SK-N-SH treated with all-trans-retinoic acid at 6 μM for 48 hours (cell line): Measurements from ENCODE around the gene SPRED3.

Source experiments
- ATAC-seq: fragments of 200-7000 bp; cut with Tn5 transposase; 3 replicates; pipeline ENCODE4 v1.9.1; 2020; ENCODE audit warnings: mild to moderate bottlenecking, moderate library complexity
- ARNTL ChIP-seq: fragments of 450-650 bp; formaldehyde crosslinking; IDR thresholded peaks from 2 replicates; pipeline ENCODE4 v1.5.0; 2020; ENCODE audit warnings: low read depth, mild to moderate bottlenecking, moderate library complexity, borderline replicate concordance
- BACH2 ChIP-seq: fragments of 250-450 bp; sonication (Bioruptor Pico); IDR thresholded peaks from 2 replicates; pipeline ENCODE4 v1.9.0; 2021; ENCODE audit warnings: mild to moderate bottlenecking, borderline replicate concordance
- CSDC2 ChIP-seq: fragments of 250-450 bp; sonication (Bioruptor Pico); IDR thresholded peaks from 2 replicates; pipeline ENCODE4 v1.5.0; 2020; ENCODE audit warnings: mild to moderate bottlenecking, moderate library complexity
- GLIS3 ChIP-seq: fragments of 250-450 bp; sonication (Bioruptor Pico); IDR thresholded peaks from 2 replicates; pipeline ENCODE4 v1.5.0; 2020; ENCODE audit warnings: mild to moderate bottlenecking, moderate library complexity
- ISL1 ChIP-seq: fragments of 250-450 bp; sonication (Bioruptor Pico); IDR thresholded peaks from 2 replicates; pipeline ENCODE4 v2.1.2; 2022; ENCODE audit warnings: mild to moderate bottlenecking, moderate library complexity
- OSR1 ChIP-seq: fragments of 250-450 bp; sonication (Bioruptor Pico); IDR thresholded peaks from 2 replicates; pipeline ENCODE4 v1.8.0; 2022; ENCODE audit warnings: moderate library complexity, mild to moderate bottlenecking, inconsistent platforms
- PPARA ChIP-seq: fragments of 250-450 bp; sonication (Bioruptor Pico); IDR thresholded peaks from 2 replicates; pipeline ENCODE4 v1.5.0; 2020; ENCODE audit warnings: mild to moderate bottlenecking, borderline replicate concordance
- RARB ChIP-seq: fragments of 250-450 bp; sonication (Bioruptor Pico); IDR thresholded peaks from 2 replicates; pipeline ENCODE4 v1.8.0; 2021; ENCODE audit warnings: mild to moderate bottlenecking, moderate library complexity
- SNAI2 ChIP-seq: fragments of 250-450 bp; sonication (Bioruptor Pico); IDR thresholded peaks from 2 replicates; pipeline ENCODE4 v1.5.0; 2020; ENCODE audit warnings: mild to moderate bottlenecking, moderate library complexity
- TCF4 ChIP-seq: fragments of 250-450 bp; sonication (Bioruptor Pico); IDR thresholded peaks from 2 replicates; pipeline ENCODE4 v1.8.0; 2021; ENCODE audit warnings: mild to moderate bottlenecking, moderate library complexity, borderline replicate concordance
- TOX ChIP-seq: fragments of 250-450 bp; sonication (Bioruptor Pico); IDR thresholded peaks from 2 replicates; pipeline ENCODE4 v1.8.0; 2021; ENCODE audit warnings: mild to moderate bottlenecking, moderate library complexity, borderline replicate concordance
- ZC3H10 ChIP-seq: fragments of 250-450 bp; sonication (Bioruptor Pico); IDR thresholded peaks from 2 replicates; pipeline ENCODE4 v1.5.1; 2021; ENCODE audit warnings: mild to moderate bottlenecking, moderate library complexity
- ZFP3 ChIP-seq: fragments of 250-450 bp; sonication (Bioruptor Pico); IDR thresholded peaks from 2 replicates; pipeline ENCODE4 v1.5.0; 2020; ENCODE audit warnings: mild to moderate bottlenecking, moderate library complexity
- ZFP30 ChIP-seq: fragments of 450-650 bp; formaldehyde crosslinking; IDR thresholded peaks from 2 replicates; pipeline ENCODE4 v1.5.0; 2022; ENCODE audit warnings: mild to moderate bottlenecking, moderate library complexity
- ZNF565 ChIP-seq: fragments of 450-650 bp; formaldehyde crosslinking; conservative IDR thresholded peaks from 2 replicates; pipeline ENCODE4 v1.5.0; 2020; ENCODE audit warnings: low read depth, mild to moderate bottlenecking, moderate library complexity
- ZNF70 ChIP-seq: fragments of 450-650 bp; formaldehyde crosslinking; IDR thresholded peaks from 2 replicates; pipeline ENCODE4 v1.5.0; 2020; ENCODE audit warnings: mild to moderate bottlenecking, moderate library complexity
- ZNF8 ChIP-seq: fragments of 450-650 bp; formaldehyde crosslinking; IDR thresholded peaks from 2 replicates; pipeline ENCODE4 v1.5.0; 2020; ENCODE audit warnings: mild to moderate bottlenecking, moderate library complexity
- TF ChIP-seq, protein P1 (sequence below): fragments of 250-450 bp; sonication (Bioruptor Pico); IDR thresholded peaks from 2 replicates; pipeline ENCODE4 v1.5.1; 2020; ENCODE audit warnings: low read depth, mild to moderate bottlenecking, moderate library complexity
- TF ChIP-seq, protein P2 (sequence below): fragments of 250-450 bp; sonication (Bioruptor Pico); IDR thresholded peaks from 2 replicates; pipeline ENCODE4 v1.5.1; 2021; ENCODE audit warnings: mild to moderate bottlenecking, moderate library complexity
- TF ChIP-seq, protein P3 (sequence below): fragments of 250-450 bp; sonication (Bioruptor Pico); IDR thresholded peaks from 2 replicates; pipeline ENCODE4 v1.5.0; 2020; ENCODE audit warnings: mild to moderate bottlenecking, moderate library complexity
- TF ChIP-seq, protein P4 (sequence below): fragments of 250-450 bp; sonication (Bioruptor Pico); IDR thresholded peaks from 2 replicates; pipeline ENCODE4 v1.8.0; 2020; ENCODE audit warnings: mild to moderate bottlenecking, moderate library complexity, borderline replicate concordance
- TF ChIP-seq, protein P5 (sequence below): fragments of 250-450 bp; sonication (Bioruptor Pico); IDR thresholded peaks from 2 replicates; pipeline ENCODE4 v1.8.0; 2021; ENCODE audit warnings: low read depth, mild to moderate bottlenecking, moderate library complexity, borderline replicate concordance

Gene SPRED3

DNA sequence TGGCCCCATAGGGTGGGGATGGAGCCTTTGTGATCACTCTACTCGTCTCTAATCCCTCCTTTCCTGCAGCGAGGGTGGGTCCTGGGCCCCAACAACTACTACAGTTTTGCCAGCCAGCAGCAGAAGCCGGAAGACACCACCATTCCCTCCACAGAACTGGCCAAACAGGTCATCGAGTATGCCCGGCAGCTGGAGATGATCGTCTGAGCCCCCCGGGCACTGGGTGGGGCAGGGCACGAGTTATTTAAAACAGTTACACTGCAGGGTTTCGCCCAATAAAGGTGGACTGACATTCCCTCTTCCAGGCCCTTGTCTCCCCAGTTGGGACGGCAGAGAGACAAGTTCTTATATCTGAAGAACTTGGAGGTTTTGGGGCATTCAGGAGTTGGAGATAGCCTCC lies 5.3 kb upstream of the SPRED3 start:
- no peak for ATAC-seq
- no peak for TF ChIP-seq ARNTL (CRISPR knock-in tag)
- TF ChIP-seq ZNF70 (CRISPR knock-in tag): no peak
- TF ChIP-seq ZNF565: no peak
- TF ChIP-seq GLIS3 (CRISPR knock-in tag): no peak
- no peak for TF ChIP-seq PPARA (CRISPR knock-in tag)
- TF ChIP-seq, protein P1, sequence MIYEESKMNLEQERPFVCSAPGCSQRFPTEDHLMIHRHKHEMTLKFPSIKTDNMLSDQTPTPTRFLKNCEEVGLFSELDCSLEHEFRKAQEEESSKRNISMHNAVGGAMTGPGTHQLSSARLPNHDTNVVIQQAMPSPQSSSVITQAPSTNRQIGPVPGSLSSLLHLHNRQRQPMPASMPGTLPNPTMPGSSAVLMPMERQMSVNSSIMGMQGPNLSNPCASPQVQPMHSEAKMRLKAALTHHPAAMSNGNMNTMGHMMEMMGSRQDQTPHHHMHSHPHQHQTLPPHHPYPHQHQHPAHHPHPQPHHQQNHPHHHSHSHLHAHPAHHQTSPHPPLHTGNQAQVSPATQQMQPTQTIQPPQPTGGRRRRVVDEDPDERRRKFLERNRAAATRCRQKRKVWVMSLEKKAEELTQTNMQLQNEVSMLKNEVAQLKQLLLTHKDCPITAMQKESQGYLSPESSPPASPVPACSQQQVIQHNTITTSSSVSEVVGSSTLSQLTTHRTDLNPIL (CRISPR knock-in tag): no peak
- TF ChIP-seq ZFP30 (CRISPR knock-in tag): no peak

DNA sequence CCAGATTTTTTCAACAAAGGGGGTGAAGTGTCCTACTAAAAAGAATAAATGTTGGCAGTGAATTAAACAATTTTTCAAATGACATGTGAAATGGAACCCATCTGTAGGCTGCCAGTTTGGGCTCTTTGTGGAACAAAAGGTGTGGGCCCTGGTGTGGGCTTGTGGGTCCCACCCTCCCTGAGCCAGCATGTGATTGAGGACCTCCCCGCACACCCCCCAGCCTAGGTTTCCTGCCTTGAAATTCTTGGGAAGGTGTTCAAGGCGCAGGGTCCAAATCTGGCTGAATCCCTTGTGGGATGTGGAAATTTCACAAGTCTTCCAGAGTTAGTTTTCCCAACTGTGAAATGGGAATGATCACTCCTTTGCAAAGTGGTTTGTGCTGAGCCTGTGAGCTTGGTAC lies 4.8 kb upstream of the SPRED3 start:
- no peak for ATAC-seq
- TF ChIP-seq ZC3H10 (CRISPR knock-in tag): no peak
- TF ChIP-seq TOX: no peak
- TF ChIP-seq OSR1: no peak
- no peak for TF ChIP-seq TCF4 (CRISPR knock-in tag)
- TF ChIP-seq, protein P2, sequence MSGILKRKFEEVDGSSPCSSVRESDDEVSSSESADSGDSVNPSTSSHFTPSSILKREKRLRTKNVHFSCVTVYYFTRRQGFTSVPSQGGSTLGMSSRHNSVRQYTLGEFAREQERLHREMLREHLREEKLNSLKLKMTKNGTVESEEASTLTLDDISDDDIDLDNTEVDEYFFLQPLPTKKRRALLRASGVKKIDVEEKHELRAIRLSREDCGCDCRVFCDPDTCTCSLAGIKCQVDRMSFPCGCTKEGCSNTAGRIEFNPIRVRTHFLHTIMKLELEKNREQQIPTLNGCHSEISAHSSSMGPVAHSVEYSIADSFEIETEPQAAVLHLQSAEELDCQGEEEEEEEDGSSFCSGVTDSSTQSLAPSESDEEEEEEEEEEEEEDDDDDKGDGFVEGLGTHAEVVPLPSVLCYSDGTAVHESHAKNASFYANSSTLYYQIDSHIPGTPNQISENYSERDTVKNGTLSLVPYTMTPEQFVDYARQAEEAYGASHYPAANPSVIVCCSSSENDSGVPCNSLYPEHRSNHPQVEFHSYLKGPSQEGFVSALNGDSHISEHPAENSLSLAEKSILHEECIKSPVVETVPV (CRISPR knock-in tag): no peak
- TF ChIP-seq ARNTL (CRISPR knock-in tag): no peak
- no peak for TF ChIP-seq ZNF70 (CRISPR knock-in tag)
- TF ChIP-seq, protein P3, sequence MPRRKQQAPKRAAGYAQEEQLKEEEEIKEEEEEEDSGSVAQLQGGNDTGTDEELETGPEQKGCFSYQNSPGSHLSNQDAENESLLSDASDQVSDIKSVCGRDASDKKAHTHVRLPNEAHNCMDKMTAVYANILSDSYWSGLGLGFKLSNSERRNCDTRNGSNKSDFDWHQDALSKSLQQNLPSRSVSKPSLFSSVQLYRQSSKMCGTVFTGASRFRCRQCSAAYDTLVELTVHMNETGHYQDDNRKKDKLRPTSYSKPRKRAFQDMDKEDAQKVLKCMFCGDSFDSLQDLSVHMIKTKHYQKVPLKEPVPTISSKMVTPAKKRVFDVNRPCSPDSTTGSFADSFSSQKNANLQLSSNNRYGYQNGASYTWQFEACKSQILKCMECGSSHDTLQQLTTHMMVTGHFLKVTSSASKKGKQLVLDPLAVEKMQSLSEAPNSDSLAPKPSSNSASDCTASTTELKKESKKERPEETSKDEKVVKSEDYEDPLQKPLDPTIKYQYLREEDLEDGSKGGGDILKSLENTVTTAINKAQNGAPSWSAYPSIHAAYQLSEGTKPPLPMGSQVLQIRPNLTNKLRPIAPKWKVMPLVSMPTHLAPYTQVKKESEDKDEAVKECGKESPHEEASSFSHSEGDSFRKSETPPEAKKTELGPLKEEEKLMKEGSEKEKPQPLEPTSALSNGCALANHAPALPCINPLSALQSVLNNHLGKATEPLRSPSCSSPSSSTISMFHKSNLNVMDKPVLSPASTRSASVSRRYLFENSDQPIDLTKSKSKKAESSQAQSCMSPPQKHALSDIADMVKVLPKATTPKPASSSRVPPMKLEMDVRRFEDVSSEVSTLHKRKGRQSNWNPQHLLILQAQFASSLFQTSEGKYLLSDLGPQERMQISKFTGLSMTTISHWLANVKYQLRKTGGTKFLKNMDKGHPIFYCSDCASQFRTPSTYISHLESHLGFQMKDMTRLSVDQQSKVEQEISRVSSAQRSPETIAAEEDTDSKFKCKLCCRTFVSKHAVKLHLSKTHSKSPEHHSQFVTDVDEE (CRISPR knock-in tag): no peak
- no peak for TF ChIP-seq RARB (CRISPR knock-in tag)
- no peak for TF ChIP-seq SNAI2 (CRISPR knock-in tag)
- no peak for TF ChIP-seq ZFP30 (CRISPR knock-in tag)
- TF ChIP-seq ZNF8 (CRISPR knock-in tag): no peak
- no peak for TF ChIP-seq ZFP3 (CRISPR knock-in tag)
- TF ChIP-seq CSDC2 (CRISPR knock-in tag): no peak
- no peak for TF ChIP-seq PPARA (CRISPR knock-in tag)
- no peak for TF ChIP-seq ISL1 (CRISPR knock-in tag)
- TF ChIP-seq, protein P1 (CRISPR knock-in tag): no peak
- no peak for TF ChIP-seq ZNF565
- no peak for TF ChIP-seq BACH2
- TF ChIP-seq, protein P4, sequence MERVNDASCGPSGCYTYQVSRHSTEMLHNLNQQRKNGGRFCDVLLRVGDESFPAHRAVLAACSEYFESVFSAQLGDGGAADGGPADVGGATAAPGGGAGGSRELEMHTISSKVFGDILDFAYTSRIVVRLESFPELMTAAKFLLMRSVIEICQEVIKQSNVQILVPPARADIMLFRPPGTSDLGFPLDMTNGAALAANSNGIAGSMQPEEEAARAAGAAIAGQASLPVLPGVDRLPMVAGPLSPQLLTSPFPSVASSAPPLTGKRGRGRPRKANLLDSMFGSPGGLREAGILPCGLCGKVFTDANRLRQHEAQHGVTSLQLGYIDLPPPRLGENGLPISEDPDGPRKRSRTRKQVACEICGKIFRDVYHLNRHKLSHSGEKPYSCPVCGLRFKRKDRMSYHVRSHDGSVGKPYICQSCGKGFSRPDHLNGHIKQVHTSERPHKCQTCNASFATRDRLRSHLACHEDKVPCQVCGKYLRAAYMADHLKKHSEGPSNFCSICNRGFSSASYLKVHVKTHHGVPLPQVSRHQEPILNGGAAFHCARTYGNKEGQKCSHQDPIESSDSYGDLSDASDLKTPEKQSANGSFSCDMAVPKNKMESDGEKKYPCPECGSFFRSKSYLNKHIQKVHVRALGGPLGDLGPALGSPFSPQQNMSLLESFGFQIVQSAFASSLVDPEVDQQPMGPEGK (CRISPR knock-in tag): no peak

DNA sequence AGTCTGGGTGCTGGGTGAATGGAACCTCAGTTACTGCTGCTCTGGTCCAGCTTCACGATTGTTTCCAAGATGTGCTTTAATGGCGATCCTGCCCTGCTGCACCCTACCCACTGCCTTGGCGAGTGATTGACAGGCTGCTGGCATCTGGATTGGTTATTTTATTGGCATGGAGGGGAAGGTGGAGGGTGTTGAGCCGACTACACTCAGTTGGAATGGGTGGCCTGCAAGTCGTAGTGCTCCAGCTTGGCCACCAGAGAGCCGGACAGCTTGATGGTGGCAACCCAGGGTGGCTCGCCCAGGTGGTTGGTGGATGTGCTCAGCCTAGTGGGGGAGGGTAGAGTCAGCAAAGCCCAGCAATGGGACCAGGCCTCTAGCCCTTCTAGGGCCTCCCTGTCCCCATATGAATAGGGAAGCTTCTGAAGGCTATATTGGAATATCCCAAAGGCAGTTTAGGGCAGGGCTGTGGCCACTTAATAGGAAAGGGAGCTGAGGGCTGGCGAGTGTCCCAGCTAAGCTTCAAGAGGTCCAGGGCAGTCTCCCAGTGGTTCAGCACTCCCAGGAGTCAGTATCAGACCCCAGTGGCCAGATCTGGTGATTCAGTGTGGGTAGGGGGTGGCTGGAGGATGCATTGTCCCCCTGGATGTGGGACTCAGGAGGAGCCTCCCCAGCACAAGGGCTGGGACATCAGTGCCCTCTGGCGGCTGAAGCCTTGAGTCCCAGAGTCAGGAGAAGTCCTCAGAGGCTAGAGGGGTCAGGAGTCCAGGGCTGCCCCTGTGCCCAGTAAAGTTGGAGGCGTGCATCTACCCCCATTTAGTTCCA lies 4.1 kb upstream of the SPRED3 start:
- TF ChIP-seq, protein P4 (CRISPR knock-in tag): no peak
- TF ChIP-seq BACH2 (no peak), SNAI2 (CRISPR knock-in tag) (no peak), RARB (CRISPR knock-in tag) (no peak)
- TF ChIP-seq, protein P5, sequence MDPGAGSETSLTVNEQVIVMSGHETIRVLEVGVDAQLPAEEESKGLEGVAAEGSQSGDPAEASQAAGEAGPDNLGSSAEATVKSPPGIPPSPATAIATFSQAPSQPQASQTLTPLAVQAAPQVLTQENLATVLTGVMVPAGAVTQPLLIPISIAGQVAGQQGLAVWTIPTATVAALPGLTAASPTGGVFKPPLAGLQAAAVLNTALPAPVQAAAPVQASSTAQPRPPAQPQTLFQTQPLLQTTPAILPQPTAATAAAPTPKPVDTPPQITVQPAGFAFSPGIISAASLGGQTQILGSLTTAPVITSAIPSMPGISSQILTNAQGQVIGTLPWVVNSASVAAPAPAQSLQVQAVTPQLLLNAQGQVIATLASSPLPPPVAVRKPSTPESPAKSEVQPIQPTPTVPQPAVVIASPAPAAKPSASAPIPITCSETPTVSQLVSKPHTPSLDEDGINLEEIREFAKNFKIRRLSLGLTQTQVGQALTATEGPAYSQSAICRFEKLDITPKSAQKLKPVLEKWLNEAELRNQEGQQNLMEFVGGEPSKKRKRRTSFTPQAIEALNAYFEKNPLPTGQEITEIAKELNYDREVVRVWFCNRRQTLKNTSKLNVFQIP: no peak
- ATAC-seq: no peak
